Parathyroid adenoma (tissue), 2 donors: ENCODE results near the gene MTIF2.

ENCODE experiments used
- H2AFZ ChIP-seq: fragments of 300-600 bp; sonication (generic); one replicate; pipeline ENCODE4 v1.7.0; 2017; ENCODE audit warnings: antibody characterized with exemption, mild to moderate bottlenecking
- H3K27ac ChIP-seq: fragments of 300-600 bp; sonication (generic); one replicate; pipeline ENCODE4 v1.7.0; 2017
- H3K27me3 ChIP-seq: fragments of 300-600 bp; sonication (generic); one replicate; pipeline ENCODE4 v1.7.0; 2017; ENCODE audit warnings: low read length; ENCODE audit not compliant: control insufficient read depth, insufficient read depth
- H3K36me3 ChIP-seq: fragments of 300-600 bp; sonication (generic); one replicate; pipeline ENCODE4 v1.7.0; 2017; ENCODE audit warnings: low read length; ENCODE audit not compliant: control insufficient read depth, insufficient read depth
- H3K4me1 ChIP-seq: fragments of 300-600 bp; sonication (generic); one replicate; pipeline ENCODE4 v1.7.0; 2017; ENCODE audit warnings: control low read depth
- H3K4me2 ChIP-seq: fragments of 300-600 bp; sonication (generic); one replicate; pipeline ENCODE4 v1.7.0; 2017; ENCODE audit warnings: low read length
- H3K4me3 ChIP-seq: fragments of 300-600 bp; sonication (generic); one replicate; pipeline ENCODE4 v1.7.0; 2017; ENCODE audit warnings: low read depth, low read length
- H3K79me2 ChIP-seq: fragments of 300-600 bp; sonication (generic); one replicate; pipeline ENCODE4 v1.7.0; 2017; ENCODE audit warnings: control low read depth
- H3K9ac ChIP-seq: fragments of 300-600 bp; sonication (generic); one replicate; pipeline ENCODE4 v1.7.0; 2017; ENCODE audit warnings: mild to moderate bottlenecking
- H3K9me3 ChIP-seq: fragments of 300-600 bp; sonication (generic); one replicate; pipeline ENCODE4 v1.7.0; 2017; ENCODE audit warnings: low read length; ENCODE audit not compliant: control insufficient read depth
- CTCF ChIP-seq: fragments of 300-600 bp; sonication (generic); IDR thresholded peaks from one replicate; pipeline ENCODE4 v1.7.0; 2017; ENCODE audit warnings: antibody characterized with exemption, mild to moderate bottlenecking
- donor health status: primary hyperparathyroidism.

Gene MTIF2

DNA sequence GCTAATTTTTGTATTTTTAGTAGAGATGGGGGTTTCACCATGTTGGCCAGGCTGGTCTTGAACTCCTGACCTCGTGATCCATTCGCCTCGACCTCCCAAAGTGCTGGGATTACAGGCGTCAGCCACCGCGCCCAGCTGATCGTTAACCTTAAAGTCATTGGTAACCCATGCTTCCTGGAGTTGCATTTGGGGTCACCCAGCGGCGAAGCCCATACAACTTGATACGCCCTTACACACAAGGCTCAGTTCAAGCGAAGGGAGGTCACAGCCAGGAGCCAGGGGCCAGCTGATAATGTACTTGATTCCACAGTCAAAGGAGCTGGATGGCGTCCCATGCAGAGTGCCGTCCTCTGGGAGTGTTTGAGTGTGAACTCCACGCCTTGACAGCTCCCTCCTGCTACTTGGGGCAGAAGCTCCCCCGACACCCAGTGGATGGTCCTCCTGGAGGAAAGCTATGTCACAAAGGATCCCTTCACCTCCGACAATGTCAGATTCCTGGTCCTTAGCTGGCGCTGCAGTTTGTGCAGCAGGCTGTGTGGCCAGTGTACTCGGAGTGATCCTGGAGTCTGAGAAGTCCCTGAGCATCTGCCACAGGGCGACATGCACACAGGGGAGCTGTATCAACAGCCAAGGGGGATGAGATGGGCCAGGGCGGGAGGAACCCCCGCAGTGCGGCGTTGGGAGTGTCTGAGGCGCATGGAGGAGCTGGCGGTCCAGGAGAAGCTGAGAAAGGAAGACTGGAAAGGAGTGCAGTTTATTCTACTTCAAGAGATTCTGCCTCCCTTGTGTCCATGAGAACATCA is 44.9 kb downstream of the MTIF2 start:
- Histone ChIP-seq H2AFZ (peak overlapping the region; percentile 96), H3K4me2 (no peak overlapping the region), H3K9ac (no peak overlapping the region), H3K27me3 (no peaks in the 10 kb centered on the region), H3K27ac (peak overlapping the region; percentile 77), H3K4me3 (no peak overlapping the region), H3K79me2 (no peaks in the 10 kb centered on the region), H3K36me3 (no peaks in the 10 kb centered on the region), H3K4me1 (peaks cover 4% of the 10 kb centered on the region), H3K9me3 (no peaks in the 10 kb centered on the region)
- no peak for TF ChIP-seq CTCF

GRCh38 chr2:55213822-55214221 is 55.2 kb downstream of the MTIF2 start:
- H3K9ac ChIP-seq: no peak overlapping the region
- H3K27me3 ChIP-seq: no peaks in the 10 kb centered on the region
- no peaks in the 10 kb centered on the region for H3K9me3 ChIP-seq
- no peaks in the 10 kb centered on the region for H3K36me3 ChIP-seq
- H3K4me2 ChIP-seq: no peak overlapping the region
- no peak for TF ChIP-seq CTCF
- no peaks in the 10 kb centered on the region for H3K4me1 ChIP-seq
- H2AFZ ChIP-seq: no peak overlapping the region
- no peak overlapping the region for H3K4me3 ChIP-seq
- H3K79me2 ChIP-seq: peaks cover 4% of the 10 kb centered on the region
- H3K27ac ChIP-seq: no peak overlapping the region

- Histone ChIP-seq H3K27ac (no peak overlapping the region), H3K4me2 (no peak overlapping the region), H3K4me3 (no peak overlapping the region), H3K79me2 (no peaks in the 10 kb centered on the region), H3K4me1 (no peaks in the 10 kb centered on the region), H3K36me3 (no peaks in the 10 kb centered on the region), H3K27me3 (no peaks in the 10 kb centered on the region), H3K9ac (no peak overlapping the region), H3K9me3 (no peaks in the 10 kb centered on the region), H2AFZ (no peak overlapping the region)
- TF ChIP-seq CTCF: no peak
Observed at GRCh38 chr2:55204950-55205349, 64.1 kb downstream of the MTIF2 start.

DNA sequence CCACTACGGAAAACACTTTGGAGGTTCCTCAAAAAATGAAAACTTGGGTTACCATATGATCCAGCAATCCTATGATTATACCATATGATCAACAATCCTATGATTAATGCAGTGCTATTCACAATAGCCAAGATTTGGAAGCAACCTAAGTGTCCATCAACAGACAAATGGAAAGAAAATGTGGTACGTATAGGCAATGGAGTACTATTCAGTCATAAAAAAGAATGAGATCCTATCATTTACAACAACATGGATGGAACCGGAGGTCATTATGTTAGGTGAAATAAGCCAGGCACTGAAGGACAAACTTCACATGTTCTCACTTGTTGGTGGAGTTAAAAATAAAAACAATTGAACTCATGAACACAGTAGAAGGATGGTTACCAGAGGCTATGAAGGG is 64.5 kb downstream of the MTIF2 start:
- TF ChIP-seq CTCF: no peak
- Histone ChIP-seq H3K36me3 (no peaks in the 10 kb centered on the region), H3K27ac (no peak overlapping the region)

DNA sequence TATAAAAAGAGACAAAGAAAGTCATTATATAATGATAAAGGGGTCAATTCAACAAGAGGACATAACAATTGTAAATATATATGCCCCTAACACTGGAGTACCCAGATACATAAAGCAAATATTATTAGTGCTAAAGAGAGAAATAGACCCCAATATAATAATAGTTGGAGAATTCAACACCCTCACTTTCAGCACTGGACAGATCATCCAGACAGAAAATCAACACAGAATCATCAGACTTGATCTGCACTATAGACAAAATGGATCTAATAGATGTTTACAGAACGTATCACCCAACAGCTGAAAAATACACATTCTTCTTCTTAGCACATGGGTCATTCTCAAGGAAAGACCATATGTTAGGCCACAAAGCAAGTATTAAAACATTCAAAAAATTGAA is 68.6 kb downstream of the MTIF2 start:
- no peaks in the 10 kb centered on the region for H3K79me2 ChIP-seq
- no peaks in the 10 kb centered on the region for H3K27me3 ChIP-seq
- no peak overlapping the region for H2AFZ ChIP-seq
- no peaks in the 10 kb centered on the region for H3K36me3 ChIP-seq
- H3K27ac ChIP-seq: no peak overlapping the region
- H3K9ac ChIP-seq: no peak overlapping the region
- H3K4me3 ChIP-seq: no peak overlapping the region
- no peak for TF ChIP-seq CTCF
- H3K4me1 ChIP-seq: no peaks in the 10 kb centered on the region
- H3K4me2 ChIP-seq: no peak overlapping the region
- no peaks in the 10 kb centered on the region for H3K9me3 ChIP-seq

More for the DNA sequence above, 64.5 kb downstream of the MTIF2 start:
- Histone ChIP-seq H3K27me3 (no peaks in the 10 kb centered on the region), H3K79me2 (no peaks in the 10 kb centered on the region), H3K9me3 (no peaks in the 10 kb centered on the region), H3K4me3 (no peak overlapping the region), H3K4me1 (no peaks in the 10 kb centered on the region), H3K4me2 (no peak overlapping the region), H3K9ac (no peak overlapping the region), H2AFZ (no peak overlapping the region)
